Measurements from ENCODE around the gene TPSB2.

- TF ChIP-seq, protein P1, sequence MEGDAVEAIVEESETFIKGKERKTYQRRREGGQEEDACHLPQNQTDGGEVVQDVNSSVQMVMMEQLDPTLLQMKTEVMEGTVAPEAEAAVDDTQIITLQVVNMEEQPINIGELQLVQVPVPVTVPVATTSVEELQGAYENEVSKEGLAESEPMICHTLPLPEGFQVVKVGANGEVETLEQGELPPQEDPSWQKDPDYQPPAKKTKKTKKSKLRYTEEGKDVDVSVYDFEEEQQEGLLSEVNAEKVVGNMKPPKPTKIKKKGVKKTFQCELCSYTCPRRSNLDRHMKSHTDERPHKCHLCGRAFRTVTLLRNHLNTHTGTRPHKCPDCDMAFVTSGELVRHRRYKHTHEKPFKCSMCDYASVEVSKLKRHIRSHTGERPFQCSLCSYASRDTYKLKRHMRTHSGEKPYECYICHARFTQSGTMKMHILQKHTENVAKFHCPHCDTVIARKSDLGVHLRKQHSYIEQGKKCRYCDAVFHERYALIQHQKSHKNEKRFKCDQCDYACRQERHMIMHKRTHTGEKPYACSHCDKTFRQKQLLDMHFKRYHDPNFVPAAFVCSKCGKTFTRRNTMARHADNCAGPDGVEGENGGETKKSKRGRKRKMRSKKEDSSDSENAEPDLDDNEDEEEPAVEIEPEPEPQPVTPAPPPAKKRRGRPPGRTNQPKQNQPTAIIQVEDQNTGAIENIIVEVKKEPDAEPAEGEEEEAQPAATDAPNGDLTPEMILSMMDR (IDR thresholded peaks at IDR 0.05) = no peak
- no peak for TF ChIP-seq POLR2A (IDR thresholded peaks at IDR 0.05)
These were observed 44.8 kb upstream of the TPSB2 start for GRCh38 chr16:1274767-1275166.
